ENCODE data around the gene NDOR1.

Gene NDOR1

GRCh38 chr9:137171149-137171900, 34.2 kb upstream of the NDOR1 start:
- H3K23ac ChIP-seq (ENCODE audit: low read length), result no peak overlapping the region
- no peak overlapping the region for H4K8ac ChIP-seq (ENCODE audit: low read depth, low read length)
- H3K79me1 ChIP-seq (ENCODE audit: low read length), result no peaks in the 10 kb centered on the region
- no peaks in the 10 kb centered on the region for H3K79me2 ChIP-seq (ENCODE audit: control insufficient read depth, insufficient read depth, low read length, poor library complexity)
- H2BK5ac ChIP-seq (ENCODE audit: low read depth, low read length, poor library complexity), result no peak overlapping the region
- WGBS (ENCODE audit: extremely low coverage, insufficient coverage, insufficient read length), result no CpG with 5 or more reads among the region's 22 CpGs
- no peak overlapping the region for H3K14ac ChIP-seq (ENCODE audit: low read length)
- peaks cover 6% of the 10 kb centered on the region for H3K9me3 ChIP-seq (ENCODE audit: insufficient read depth, low read depth, low read length)
- no peak for DNase-seq
- H2AFZ ChIP-seq (ENCODE audit: insufficient read depth, low read length, poor library complexity), result no peak overlapping the region
- no peak overlapping the region for H4K12ac ChIP-seq (ENCODE audit: low read depth, low read length)
- H3K9ac ChIP-seq (ENCODE audit: low read length), result no peak overlapping the region
- no peak overlapping the region for H3K4me2 ChIP-seq (ENCODE audit: low read length)
- H3K4me1 ChIP-seq (ENCODE audit: control insufficient read depth in 1 of 2, insufficient read depth in 2 of 2, low read length in 2 of 2), result peaks cover 0 to 11% of the 10 kb centered on the region in 2 experiments
- H3K4me3 ChIP-seq (ENCODE audit: low read depth, low read length), result no peak overlapping the region
- no peak overlapping the region for H2AK5ac ChIP-seq (ENCODE audit: low read length)
- H2BK120ac ChIP-seq (ENCODE audit: insufficient read depth, low read length, poor library complexity), result no peak overlapping the region
- H3K36me3 ChIP-seq (ENCODE audit: control insufficient read depth in 1 of 2, insufficient read depth in 2 of 2, low read length in 2 of 2), result no peaks in the 10 kb centered on the region
- H4K91ac ChIP-seq (ENCODE audit: low read depth, low read length), result no peak overlapping the region
- no peak overlapping the region for H3K27ac ChIP-seq (ENCODE audit: low read depth, low read length)
- no peak overlapping the region for H2BK12ac ChIP-seq (ENCODE audit: low read length)
- no peak overlapping the region for H3K18ac ChIP-seq (ENCODE audit: low read length)
- no peak overlapping the region for H3K4ac ChIP-seq (ENCODE audit: low read depth, low read length)
- peaks cover 46% of the 10 kb centered on the region for H3K27me3 ChIP-seq (ENCODE audit: insufficient read depth, low read length)

- H2AFZ ChIP-seq (ENCODE audit: insufficient read depth, low read length, poor library complexity), result no peak overlapping the region
- no peak overlapping the region for H2BK120ac ChIP-seq (ENCODE audit: insufficient read depth, low read length, poor library complexity)
- H2BK5ac ChIP-seq (ENCODE audit: low read depth, low read length, poor library complexity), result no peak overlapping the region
- no peaks in the 10 kb centered on the region for H3K79me1 ChIP-seq (ENCODE audit: low read length)
- no peak overlapping the region for H3K23ac ChIP-seq (ENCODE audit: low read length)
- H3K4me1 ChIP-seq (ENCODE audit: control insufficient read depth in 1 of 2, insufficient read depth in 2 of 2, low read length in 2 of 2), result peaks cover 0 to 11% of the 10 kb centered on the region in 2 experiments
- DNase-seq, result no peak
- peaks cover 28% of the 10 kb centered on the region for H3K27me3 ChIP-seq (ENCODE audit: insufficient read depth, low read length)
- H3K36me3 ChIP-seq (ENCODE audit: control insufficient read depth in 1 of 2, insufficient read depth in 2 of 2, low read length in 2 of 2), result peaks cover under 1 to 5% of the 10 kb centered on the region in 2 experiments
- no peaks in the 10 kb centered on the region for H3K79me2 ChIP-seq (ENCODE audit: control insufficient read depth, insufficient read depth, low read length, poor library complexity)
- no peak overlapping the region for H3K18ac ChIP-seq (ENCODE audit: low read length)
- no CpG with 5 or more reads among the region's 21 CpGs for WGBS (ENCODE audit: extremely low coverage, insufficient coverage, insufficient read length)
- H3K9me3 ChIP-seq (ENCODE audit: insufficient read depth, low read depth, low read length), result peaks cover 9% of the 10 kb centered on the region
- no peak overlapping the region for H3K14ac ChIP-seq (ENCODE audit: low read length)
- no peak overlapping the region for H3K4me2 ChIP-seq (ENCODE audit: low read length)
- H3K27ac ChIP-seq (ENCODE audit: low read depth, low read length), result no peak overlapping the region
- no peak overlapping the region for H3K9ac ChIP-seq (ENCODE audit: low read length)
- no peak overlapping the region for H3K4ac ChIP-seq (ENCODE audit: low read depth, low read length)
- no peak overlapping the region for H2AK5ac ChIP-seq (ENCODE audit: low read length)
- H2BK12ac ChIP-seq (ENCODE audit: low read length), result no peak overlapping the region
- H3K4me3 ChIP-seq (ENCODE audit: low read depth, low read length), result no peak overlapping the region
- H4K8ac ChIP-seq (ENCODE audit: low read depth, low read length), result no peak overlapping the region
- no peak overlapping the region for H4K12ac ChIP-seq (ENCODE audit: low read depth, low read length)
- H4K91ac ChIP-seq (ENCODE audit: low read depth, low read length), result no peak overlapping the region
Measured at GRCh38 chr9:137172901-137173795, 32.4 kb upstream of the NDOR1 start.

GRCh38 chr9:137173796-137174664, 31.5 kb upstream of the NDOR1 start:
- peaks cover 3 to 8% of the 10 kb centered on the region in 2 experiments for H3K36me3 ChIP-seq (ENCODE audit: control insufficient read depth in 1 of 2, insufficient read depth in 2 of 2, low read length in 2 of 2)

GRCh38 chr9:137174722-137175293, 30.7 kb upstream of the NDOR1 start:
- Histone ChIP-seq H3K4me3 (ENCODE audit: low read depth, low read length) (no peak overlapping the region), H4K8ac (ENCODE audit: low read depth, low read length) (no peak overlapping the region), H3K18ac (ENCODE audit: low read length) (no peak overlapping the region), H4K91ac (ENCODE audit: low read depth, low read length) (no peak overlapping the region), H3K79me2 (ENCODE audit: control insufficient read depth, insufficient read depth, low read length, poor library complexity) (no peaks in the 10 kb centered on the region), H3K9me3 (ENCODE audit: insufficient read depth, low read depth, low read length) (peaks cover 5% of the 10 kb centered on the region), H3K4me2 (ENCODE audit: low read length) (no peak overlapping the region), H4K12ac (ENCODE audit: low read depth, low read length) (no peak overlapping the region), H3K14ac (ENCODE audit: low read length) (no peak overlapping the region), H2AFZ (ENCODE audit: insufficient read depth, low read length, poor library complexity) (no peak overlapping the region), H3K4ac (ENCODE audit: low read depth, low read length) (no peak overlapping the region), H3K4me1 (ENCODE audit: control insufficient read depth in 1 of 2, insufficient read depth in 2 of 2, low read length in 2 of 2) (peaks cover 0 to 3% of the 10 kb centered on the region in 2 experiments), H3K27ac (ENCODE audit: low read depth, low read length) (no peak overlapping the region), H3K9ac (ENCODE audit: low read length) (no peak overlapping the region), H3K27me3 (ENCODE audit: insufficient read depth, low read length) (peaks cover 12% of the 10 kb centered on the region), H2BK120ac (ENCODE audit: insufficient read depth, low read length, poor library complexity) (no peak overlapping the region), H3K36me3 (ENCODE audit: control insufficient read depth in 1 of 2, insufficient read depth in 2 of 2, low read length in 2 of 2) (peaks cover 11 to 16% of the 10 kb centered on the region in 2 experiments), H3K79me1 (ENCODE audit: low read length) (no peaks in the 10 kb centered on the region), H2BK12ac (ENCODE audit: low read length) (no peak overlapping the region), H2AK5ac (ENCODE audit: low read length) (no peak overlapping the region), H2BK5ac (ENCODE audit: low read depth, low read length, poor library complexity) (no peak overlapping the region), H3K23ac (ENCODE audit: low read length) (no peak overlapping the region)
- peak; percentile 93 for DNase-seq
- WGBS (ENCODE audit: extremely low coverage, insufficient coverage, insufficient read length), result no CpG with 5 or more reads among the region's 34 CpGs

More at GRCh38 chr9:137173796-137174664, 31.5 kb upstream of the NDOR1 start:
- WGBS (ENCODE audit: extremely low coverage, insufficient coverage, insufficient read length), result no CpG with 5 or more reads among the region's 45 CpGs
- H3K9me3 ChIP-seq (ENCODE audit: insufficient read depth, low read depth, low read length), result peaks cover 9% of the 10 kb centered on the region
- H3K4me2 ChIP-seq (ENCODE audit: low read length), result no peak overlapping the region
- no peak overlapping the region for H4K12ac ChIP-seq (ENCODE audit: low read depth, low read length)
- H3K9ac ChIP-seq (ENCODE audit: low read length), result no peak overlapping the region
- no peak overlapping the region for H3K4ac ChIP-seq (ENCODE audit: low read depth, low read length)
- H3K79me2 ChIP-seq (ENCODE audit: control insufficient read depth, insufficient read depth, low read length, poor library complexity), result no peaks in the 10 kb centered on the region
- H3K79me1 ChIP-seq (ENCODE audit: low read length), result no peaks in the 10 kb centered on the region
- no peak overlapping the region for H3K14ac ChIP-seq (ENCODE audit: low read length)
- no peak overlapping the region for H3K27ac ChIP-seq (ENCODE audit: low read depth, low read length)
- no peak overlapping the region for H3K18ac ChIP-seq (ENCODE audit: low read length)
- DNase-seq, result no peak
- no peak overlapping the region for H2AFZ ChIP-seq (ENCODE audit: insufficient read depth, low read length, poor library complexity)
- H4K91ac ChIP-seq (ENCODE audit: low read depth, low read length), result no peak overlapping the region
- H3K23ac ChIP-seq (ENCODE audit: low read length), result no peak overlapping the region
- no peak overlapping the region for H4K8ac ChIP-seq (ENCODE audit: low read depth, low read length)
- no peak overlapping the region for H3K4me3 ChIP-seq (ENCODE audit: low read depth, low read length)
- H2AK5ac ChIP-seq (ENCODE audit: low read length), result no peak overlapping the region
- peaks cover 0 to 8% of the 10 kb centered on the region in 2 experiments for H3K4me1 ChIP-seq (ENCODE audit: control insufficient read depth in 1 of 2, insufficient read depth in 2 of 2, low read length in 2 of 2)
- H2BK5ac ChIP-seq (ENCODE audit: low read depth, low read length, poor library complexity), result no peak overlapping the region
- no peak overlapping the region for H2BK12ac ChIP-seq (ENCODE audit: low read length)
- H3K27me3 ChIP-seq (ENCODE audit: insufficient read depth, low read length), result peaks cover 20% of the 10 kb centered on the region
- no peak overlapping the region for H2BK120ac ChIP-seq (ENCODE audit: insufficient read depth, low read length, poor library complexity)

Data from trophoblast cell (in vitro differentiated cells and primary cell).